ENCODE results near the gene PLA2G4B. TPM values are rescaled to one million over a fixed set of nuclear protein-coding genes. Genes with fewer than 3 reads are reported as not detected.

PLA2G4B gene
- total RNA-seq, 1 donor from 2014 or later: 4.1 TPM

GRCh38 chr15:41848631-41849030 is 10.0 kb downstream of the PLA2G4B start:
- no peak for DNase-seq (ENCODE audit: low read depth)

GRCh38 chr15:41849204-41849603 is 10.6 kb downstream of the PLA2G4B start:
- DNase-seq (ENCODE audit: low read depth): no peak

DNA sequence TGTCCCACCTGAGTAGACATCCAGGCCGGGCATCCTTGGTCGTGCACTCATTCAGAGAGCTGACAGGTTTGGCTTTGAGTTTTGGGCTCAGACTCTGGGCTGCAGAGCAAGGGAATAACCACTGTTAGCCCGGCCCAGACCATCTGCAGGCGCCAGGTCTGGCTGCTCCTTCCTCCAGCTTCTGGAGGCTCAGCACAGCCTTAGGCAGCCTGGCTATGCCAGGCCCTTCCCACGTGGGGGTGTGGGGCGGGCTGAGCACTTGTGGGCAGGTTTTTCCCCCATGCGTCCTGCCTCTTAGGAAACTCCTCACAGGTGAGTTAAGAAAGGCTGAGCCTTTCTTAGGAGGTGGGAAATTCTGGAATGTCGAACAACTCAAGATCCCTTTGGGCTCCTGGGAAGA is 11.2 kb downstream of the PLA2G4B start:
- DNase-seq (ENCODE audit: low read depth): no peak

DNA sequence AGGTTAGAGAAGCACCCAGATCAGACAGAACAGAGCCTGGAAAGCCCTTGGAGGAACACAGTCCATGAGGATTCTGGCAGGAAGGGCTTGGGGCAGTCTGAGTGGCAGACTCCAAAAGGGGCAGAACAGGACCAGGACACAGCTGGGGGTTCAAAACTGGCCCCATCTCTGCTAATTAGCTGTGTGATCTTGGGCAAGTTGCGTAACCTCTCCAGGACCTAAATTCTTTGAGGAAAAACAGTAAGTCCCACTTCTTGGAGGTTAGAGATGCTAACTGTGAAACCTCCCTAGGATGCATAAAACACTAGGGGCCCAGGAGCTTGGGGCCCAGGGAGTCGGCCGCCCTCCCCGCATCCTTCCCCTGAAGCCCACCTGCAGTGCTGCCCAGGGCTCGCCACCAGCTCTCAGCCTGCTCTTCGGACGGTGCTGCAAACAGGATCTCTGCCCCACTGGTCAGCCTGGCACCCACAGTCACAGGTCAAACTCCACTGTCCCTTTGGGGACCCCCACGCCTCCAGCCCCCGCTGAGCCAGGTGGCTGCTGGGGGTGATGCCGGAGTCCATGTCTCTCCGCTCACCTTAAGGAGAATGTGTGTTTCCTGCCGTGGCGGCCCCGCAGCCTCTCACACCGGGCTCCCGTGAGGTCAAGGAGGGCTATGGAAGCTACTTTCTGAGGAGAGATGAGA is 12.0 kb downstream of the PLA2G4B start:
- DNase-seq (ENCODE audit: low read depth): no peak

DNA sequence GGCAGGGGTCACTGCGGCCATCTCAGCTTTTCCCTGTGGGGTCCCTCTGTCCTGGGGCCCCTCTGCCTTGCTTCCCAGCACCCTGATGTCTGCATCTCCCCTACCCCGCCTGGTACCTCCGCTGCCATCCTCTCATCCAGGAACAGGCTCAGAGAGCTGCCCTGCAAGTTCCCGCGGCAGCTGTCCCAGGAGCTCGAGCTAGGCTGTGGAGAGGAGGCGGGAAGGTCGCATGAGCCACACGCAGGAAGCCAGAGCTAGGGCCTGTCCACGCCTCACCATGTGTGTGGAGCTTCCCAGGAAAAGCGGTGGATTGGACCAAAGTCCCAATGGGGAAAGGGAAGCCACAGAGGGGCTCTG is 12.5 kb downstream of the PLA2G4B start:
- no peak for DNase-seq (ENCODE audit: low read depth)

- no peak for DNase-seq (ENCODE audit: low read depth)
Measured at GRCh38 chr15:41851755-41852370, 13.2 kb downstream of the PLA2G4B start.

- no peak for DNase-seq (ENCODE audit: low read depth)
Measured at GRCh38 chr15:41852736-41853590, 14.3 kb downstream of the PLA2G4B start.

DNA sequence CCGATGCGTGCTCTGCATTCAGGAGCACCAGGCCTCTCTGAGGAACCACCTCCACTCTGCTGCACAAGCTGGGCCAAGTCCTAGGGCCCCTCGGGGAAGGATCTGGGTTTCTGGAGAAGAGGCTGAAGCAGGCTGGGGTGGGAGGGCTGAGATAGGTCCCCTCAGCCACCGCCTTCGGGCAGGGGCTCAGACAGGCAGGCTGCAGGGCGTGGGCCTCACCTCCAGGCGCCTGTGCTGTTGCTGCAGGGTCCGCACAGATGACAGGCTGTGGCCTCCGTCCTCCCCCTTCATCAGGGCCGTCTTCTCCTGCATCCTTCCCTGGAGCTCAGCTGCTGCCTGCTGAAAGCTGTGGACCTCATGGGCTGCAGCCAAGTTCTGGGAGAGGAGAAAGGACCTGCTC is 15.2 kb downstream of the PLA2G4B start:
- no peak for DNase-seq (ENCODE audit: low read depth)

DNA sequence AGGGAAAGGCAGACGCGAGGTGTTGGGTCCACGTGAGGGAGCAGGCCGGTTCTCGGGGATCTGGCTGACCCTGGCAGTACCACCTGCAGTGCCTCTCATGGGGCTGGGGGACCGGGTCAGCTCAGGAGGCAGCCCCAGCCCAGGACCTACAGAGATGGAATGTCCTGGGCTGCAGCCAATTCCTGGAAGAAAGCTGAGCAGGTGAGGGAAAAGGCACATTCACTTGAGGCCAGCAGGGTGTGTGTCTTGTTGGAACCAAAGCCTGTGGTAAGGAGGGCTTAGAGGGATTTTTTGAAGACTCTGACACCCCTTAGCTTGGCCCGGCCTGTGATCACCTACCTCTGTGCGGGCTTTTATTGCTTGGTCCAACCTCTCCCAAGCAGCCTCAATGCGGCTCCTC is 15.8 kb downstream of the PLA2G4B start:
- DNase-seq (ENCODE audit: low read depth): no peak

- DNase-seq (ENCODE audit: low read depth): no peak
Measured at GRCh38 chr15:41855261-41855961, 16.8 kb downstream of the PLA2G4B start.

- no peak for DNase-seq (ENCODE audit: low read depth)
Measured at GRCh38 chr15:41856262-41856661, 17.6 kb downstream of the PLA2G4B start.

DNA sequence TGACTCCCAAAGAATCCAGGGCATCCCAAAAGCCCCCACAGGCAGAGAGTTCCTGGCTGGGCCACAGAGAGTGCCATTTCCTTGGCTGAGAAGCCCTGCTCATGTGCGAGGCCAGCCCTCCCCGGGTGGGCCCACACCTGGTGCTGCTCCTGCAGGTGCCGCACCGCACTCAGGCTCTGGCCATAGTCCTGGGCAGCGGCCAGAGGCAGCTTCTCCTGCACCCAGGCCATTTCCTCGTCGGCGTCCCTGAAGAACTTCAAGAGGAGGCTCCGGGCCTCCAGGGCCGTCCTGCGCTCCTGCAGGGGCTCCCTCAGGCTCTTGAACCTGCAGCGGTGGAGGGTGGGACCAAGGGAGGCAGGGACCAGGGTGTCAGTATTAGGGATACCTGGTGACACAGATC is 18.1 kb downstream of the PLA2G4B start:
- no peak for DNase-seq (ENCODE audit: low read depth)

- DNase-seq (ENCODE audit: low read depth): no peak
Measured at GRCh38 chr15:41857316-41857715, 18.7 kb downstream of the PLA2G4B start.

- DNase-seq (ENCODE audit: low read depth): no peak
Measured at GRCh38 chr15:41858756-41859155, 20.1 kb downstream of the PLA2G4B start.

DNA sequence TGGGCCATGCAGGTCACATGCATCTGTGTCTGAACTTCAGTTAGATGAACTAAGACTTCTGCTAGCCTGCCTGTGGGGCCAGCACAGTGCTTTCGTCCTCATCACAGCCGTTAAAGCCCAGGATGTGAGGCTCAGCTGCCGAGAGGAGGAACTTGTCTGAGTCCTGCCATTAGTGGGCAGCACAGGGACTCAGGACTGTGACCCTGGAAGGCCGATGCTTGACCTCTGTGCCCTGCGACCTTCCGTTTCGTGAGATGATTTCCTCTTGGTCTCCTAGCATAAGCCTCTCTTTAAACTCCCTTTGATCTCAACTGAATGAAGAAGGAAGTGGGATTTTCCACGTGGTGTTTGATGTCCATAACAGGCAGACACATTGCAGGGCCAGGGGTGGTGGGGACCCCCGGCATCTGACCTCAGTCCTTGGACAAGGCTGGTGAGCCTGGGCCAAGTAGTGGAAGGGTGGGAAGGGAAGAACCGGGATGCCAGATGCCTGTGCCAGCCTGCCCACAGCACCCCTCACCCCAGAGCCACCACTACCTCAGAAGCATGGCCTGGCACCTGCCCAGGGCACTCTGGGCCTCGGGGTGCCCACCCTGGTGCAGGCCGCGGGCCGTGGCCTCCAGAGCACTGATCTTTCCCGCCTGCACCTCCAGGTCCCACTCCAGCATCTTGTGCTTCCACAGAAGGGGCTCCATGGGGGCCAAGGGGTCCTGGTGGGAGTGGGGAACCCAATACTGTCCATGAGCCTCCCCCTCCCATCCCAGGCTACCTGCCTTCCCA is 21.6 kb downstream of the PLA2G4B start:
- DNase-seq (ENCODE audit: low read depth): no peak

- DNase-seq (ENCODE audit: low read depth): no peak
Measured at GRCh38 chr15:41861736-41862356, 23.2 kb downstream of the PLA2G4B start.

GRCh38 chr15:41862515-41863116 is 24.0 kb downstream of the PLA2G4B start:
- DNase-seq (ENCODE audit: low read depth): no peak

DNA sequence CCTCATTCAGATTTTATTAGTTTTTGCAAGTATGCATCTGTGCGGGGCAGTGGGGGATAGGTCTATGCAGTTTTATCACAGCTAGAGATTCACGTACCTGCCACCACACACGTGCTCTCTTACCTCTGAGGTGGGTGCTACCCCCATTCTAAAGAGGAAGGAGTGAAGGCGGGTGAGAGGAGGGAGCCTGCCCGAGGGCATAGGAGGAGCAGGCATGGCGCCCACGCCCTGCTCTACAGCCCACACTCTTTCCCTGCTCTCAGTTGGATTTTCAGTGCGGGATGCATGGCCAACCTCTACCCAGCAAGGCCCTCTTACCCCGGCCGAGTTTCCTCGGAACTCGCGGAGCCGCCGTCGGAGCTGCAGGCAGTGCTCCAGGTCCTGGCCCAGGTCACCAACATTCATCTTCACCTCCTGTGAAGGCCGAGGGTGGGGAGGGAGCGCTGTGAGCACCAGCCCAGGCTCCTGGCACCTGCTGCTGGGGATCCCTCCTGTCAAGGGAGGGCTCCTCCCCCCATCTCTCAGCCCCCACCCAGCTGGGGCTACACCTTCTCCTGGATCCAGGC is 26.9 kb downstream of the PLA2G4B start:
- no peak for DNase-seq (ENCODE audit: low read depth)

DNA sequence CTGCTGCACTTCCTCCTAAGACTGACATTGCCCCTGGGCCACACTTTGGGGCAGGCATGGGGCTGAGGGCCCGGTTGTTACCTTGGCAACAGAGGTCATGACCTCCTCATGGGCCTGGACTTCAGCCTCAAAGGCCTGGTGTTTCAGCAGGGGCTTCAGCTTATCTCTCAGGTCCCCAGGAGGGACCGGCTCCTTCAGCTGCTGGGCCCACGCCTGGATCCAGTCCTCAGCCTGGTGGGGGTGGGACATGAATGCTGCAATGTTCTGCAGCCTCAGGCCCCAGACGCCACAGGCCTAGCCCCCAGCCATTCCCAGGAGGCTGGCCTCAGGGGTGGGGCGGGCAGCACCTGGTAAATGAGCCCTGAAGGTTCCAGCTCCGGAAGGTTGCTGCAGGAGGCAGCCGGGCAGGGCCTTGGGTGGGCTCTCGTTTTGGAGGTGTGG is 27.6 kb downstream of the PLA2G4B start:
- no peak for DNase-seq (ENCODE audit: low read depth)
